ENCODE data around the gene C17orf75.

GRCh38 chr17:32299580-32300164 is 42.3 kb downstream of the C17orf75 start:
- TF ChIP-seq CTCF (conservative IDR thresholded peaks at IDR 0.05; ENCODE audit: low read depth, low read length) (no peak), USF2 (IDR thresholded peaks at IDR 0.05; ENCODE audit: low read depth, low read length) (no peak), CHD1 (IDR thresholded peaks at IDR 0.05; ENCODE audit: low read depth, low read length) (no peak), MAZ (IDR thresholded peaks at IDR 0.05; ENCODE audit: borderline replicate concordance, low read depth, low read length) (no peak), RAD21 (IDR thresholded peaks at IDR 0.05; ENCODE audit: low read length) (no peak), POLR2A (IDR thresholded peaks at IDR 0.05; ENCODE audit: low read depth, low read length) (no peak), CEBPB (IDR thresholded peaks at IDR 0.05; ENCODE audit: low read depth, low read length) (no peak), RCOR1 (IDR thresholded peaks at IDR 0.05; ENCODE audit: insufficient replicate concordance, low read length) (no peak), MAFK (IDR thresholded peaks at IDR 0.05; ENCODE audit: low read depth, low read length) (no peak), SMC3 (IDR thresholded peaks at IDR 0.05; ENCODE audit: low read depth, low read length) (no peak), FOS (IDR thresholded peaks at IDR 0.05; ENCODE audit: low read depth, low read length) (no peak), ELK1 (IDR thresholded peaks at IDR 0.05; ENCODE audit: borderline replicate concordance, low read depth, low read length) (no peak), MXI1 (IDR thresholded peaks at IDR 0.05; ENCODE audit: borderline replicate concordance, low read depth, low read length) (no peak)
